Cardiac fibroblast (primary cell): ENCODE data around the gene NLRP7.
A peak's percentile ranks its signal among the peaks of the same experiment; 100 is the strongest.
"Not testable (repeated sequence)": the region's sequence is repeated elsewhere in the genome, so short reads cannot be mapped to it uniquely, and the experiment has no call there.

Experiments
- DNase-seq, 2 donors: peaks; one replicate each; pipeline versions ENCODE4 v3.0.0 to v3.0.0-alpha.2; 2010; ENCODE audit warnings: low read depth in 2 of 2
- H3K4me3 ChIP-seq, 2 donors: replicated peaks in 1 of 2; 1 replicate in 1 of 2; 2 replicates in 1 of 2; pipeline ENCODE4 v1.5.1; 2011; ENCODE audit warnings: low read depth in 2 of 2, low read length in 2 of 2, mild to moderate bottlenecking in 2 of 2, moderate library complexity in 1 of 2
- CTCF ChIP-seq: IDR thresholded peaks from one replicate; pipeline ENCODE4 v1.5.1; 2011; ENCODE audit warnings: low read depth, mild to moderate bottlenecking, low read length, inconsistent platforms

The NLRP7 gene

GRCh38 chr19:54937926-54938325 is 9.4 kb downstream of the NLRP7 start:
- no peak for TF ChIP-seq CTCF
- no peak for DNase-seq
- no peak overlapping the region for H3K4me3 ChIP-seq

GRCh38 chr19:54928299-54928698 is 19.0 kb downstream of the NLRP7 start:
- peak in 1 of 2 donors; percentile 8 for DNase-seq
- TF ChIP-seq CTCF, result no peak

GRCh38 chr19:54923276-54923675 is 24.1 kb downstream of the NLRP7 start:
- no peak for TF ChIP-seq CTCF
- H3K4me3 ChIP-seq, result no peak overlapping the region
- DNase-seq, result no peak

More at GRCh38 chr19:54928299-54928698, 19.0 kb downstream of the NLRP7 start:
- no peak overlapping the region for H3K4me3 ChIP-seq

GRCh38 chr19:54921082-54921481 is 26.2 kb downstream of the NLRP7 start:
- no peak for DNase-seq
- no peak for TF ChIP-seq CTCF
- H3K4me3 ChIP-seq, result no peak overlapping the region

GRCh38 chr19:54919646-54920563 is 27.4 kb downstream of the NLRP7 start:
- not testable (repeated sequence) for DNase-seq, H3K4me3 ChIP-seq

- DNase-seq, result no peak
- H3K4me3 ChIP-seq, result no peak overlapping the region
- TF ChIP-seq CTCF, result no peak
Observed at GRCh38 chr19:54918499-54918898, 28.8 kb downstream of the NLRP7 start.

- DNase-seq, result no peak
- no peak overlapping the region for H3K4me3 ChIP-seq
- TF ChIP-seq CTCF, result no peak
Observed at GRCh38 chr19:54916822-54917221, 30.5 kb downstream of the NLRP7 start.

- DNase-seq, result not testable (repeated sequence)
Observed at GRCh38 chr19:54907899-54908298, 39.4 kb downstream of the NLRP7 start.

More at GRCh38 chr19:54907899-54908298, 39.4 kb downstream of the NLRP7 start:
- H3K4me3 ChIP-seq, result not testable (repeated sequence)
